ENCODE data around the gene CCT3. TPM values are rescaled to one million over a fixed set of nuclear protein-coding genes. Genes with fewer than 3 reads are reported as not detected.

Gene CCT3
- total RNA-seq, 1 experiment from 2014 or later: 619 TPM

DNA sequence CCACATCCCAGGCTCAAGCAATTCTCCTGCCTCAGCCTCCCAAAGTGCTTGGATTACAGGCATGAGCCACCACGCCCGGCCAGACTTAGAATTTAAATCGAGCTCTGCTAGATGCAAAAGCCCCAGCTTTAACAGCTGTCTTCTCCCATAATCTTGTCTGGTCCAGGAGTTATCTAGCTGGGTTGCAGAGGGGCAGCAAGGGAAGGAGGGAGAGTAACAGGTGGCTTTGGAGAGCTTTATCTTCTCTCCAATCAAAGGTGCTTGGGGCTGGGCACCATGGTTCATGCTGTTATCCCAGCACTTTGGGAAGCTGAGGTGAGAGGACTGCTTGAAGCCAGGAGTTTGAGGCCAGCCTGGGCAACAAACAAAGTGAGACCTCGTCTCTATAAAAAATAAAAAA is 34.8 kb upstream of the CCT3 start:
- no peak overlapping the region for H3K9ac ChIP-seq (ENCODE audit: low read length)
- ChIA-PET RAD21 (ENCODE audit: low non-redundant PET in 1 of 2, low total read pairs in 2 of 2, uncharacterized antibody in 2 of 2, unreplicated experiment in 2 of 2) (no interaction called here), POLR2A (no interaction called here), CTCF (interaction anchor here (1.0 to 1.6 kb wide), 2 partner anchors 13 to 73 kb away, joined by 3 to 5 read pairs; no protein-coding TSS in a partner anchor)
- H3K27me3 ChIP-seq (ENCODE audit: insufficient read depth, low read length): no peaks in the 10 kb centered on the region
- no peaks in the 10 kb centered on the region for H4K20me1 ChIP-seq (ENCODE audit: insufficient read depth)
- intact Hi-C loops (cut with micrococcal nuclease): no loop called here
- no peaks in the 10 kb centered on the region for H3K79me2 ChIP-seq (ENCODE audit: insufficient read depth, low read length)
- no TSS peak for BruUV-seq (replicated peaks)
- H3K36me3 ChIP-seq (ENCODE audit: control insufficient read depth in 1 of 2, insufficient read depth in 2 of 2, low read length in 2 of 2): no peaks in the 10 kb centered on the region
- ATAC-seq (no peak), DNase-seq (ENCODE audit: low read depth, low spot score) (no peak)
- H2AFZ ChIP-seq (ENCODE audit: low read depth, low read length, poor library complexity, severe bottlenecking): no peak overlapping the region
- no peak overlapping the region for H3K27ac ChIP-seq (ENCODE audit: low read depth, low read length)
- no peaks in the 10 kb centered on the region for H3K9me2 ChIP-seq (ENCODE audit: insufficient read depth)
- H3K4me2 ChIP-seq (ENCODE audit: low read length): no peak overlapping the region
- no peak overlapping the region for H3K4me3 ChIP-seq (replicated peaks in 1 of 2; ENCODE audit: low read depth in 1 of 2, low read length in 2 of 2)
- no peaks in the 10 kb centered on the region for H3K9me3 ChIP-seq (ENCODE audit: control insufficient read depth in 1 of 2, insufficient read depth in 1 of 2, low read depth in 1 of 2, low read length in 2 of 2)
- TF ChIP-seq ZNF274 (IDR thresholded peaks at IDR 0.05; ENCODE audit: low read depth, low read length) (no peak), JUND (IDR thresholded peaks at IDR 0.05) (no peak), ZFX (IDR thresholded peaks at IDR 0.05) (no peak), TCF7L2 (IDR thresholded peaks at IDR 0.05; ENCODE audit: borderline replicate concordance, extremely low read depth, insufficient read depth, insufficient read length) (no peak), CBX3 (IDR thresholded peaks at IDR 0.05; ENCODE audit: low read depth) (no peak), POLR2A (IDR thresholded peaks at IDR 0.05; ENCODE audit: borderline replicate concordance, extremely low read depth, insufficient read depth, insufficient read length) (no peak), SIN3A (IDR thresholded peaks at IDR 0.05; ENCODE audit: low read depth) (no peak), EGR1 (IDR thresholded peaks at IDR 0.05; ENCODE audit: low read depth) (no peak), ATF3 (IDR thresholded peaks at IDR 0.05) (no peak), POLR2AphosphoS5 (IDR thresholded peaks at IDR 0.05; ENCODE audit: low read depth, low read length) (no peak), ELF1 (IDR thresholded peaks at IDR 0.05; ENCODE audit: borderline replicate concordance, low read depth) (no peak)
- TF ChIP-seq, protein P1, sequence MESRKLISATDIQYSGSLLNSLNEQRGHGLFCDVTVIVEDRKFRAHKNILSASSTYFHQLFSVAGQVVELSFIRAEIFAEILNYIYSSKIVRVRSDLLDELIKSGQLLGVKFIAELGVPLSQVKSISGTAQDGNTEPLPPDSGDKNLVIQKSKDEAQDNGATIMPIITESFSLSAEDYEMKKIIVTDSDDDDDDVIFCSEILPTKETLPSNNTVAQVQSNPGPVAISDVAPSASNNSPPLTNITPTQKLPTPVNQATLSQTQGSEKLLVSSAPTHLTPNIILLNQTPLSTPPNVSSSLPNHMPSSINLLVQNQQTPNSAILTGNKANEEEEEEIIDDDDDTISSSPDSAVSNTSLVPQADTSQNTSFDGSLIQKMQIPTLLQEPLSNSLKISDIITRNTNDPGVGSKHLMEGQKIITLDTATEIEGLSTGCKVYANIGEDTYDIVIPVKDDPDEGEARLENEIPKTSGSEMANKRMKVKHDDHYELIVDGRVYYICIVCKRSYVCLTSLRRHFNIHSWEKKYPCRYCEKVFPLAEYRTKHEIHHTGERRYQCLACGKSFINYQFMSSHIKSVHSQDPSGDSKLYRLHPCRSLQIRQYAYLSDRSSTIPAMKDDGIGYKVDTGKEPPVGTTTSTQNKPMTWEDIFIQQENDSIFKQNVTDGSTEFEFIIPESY (IDR thresholded peaks at IDR 0.05; ENCODE audit: extremely low read depth, insufficient replicate concordance, low read length): no peak
- peaks cover 17 to 33% of the 10 kb centered on the region in 2 experiments for H3K4me1 ChIP-seq (ENCODE audit: control insufficient read depth in 1 of 2, insufficient read depth in 2 of 2, low read length in 2 of 2)

All from HCT116 (cell line).